ENCODE results near the gene IL1RAPL1.

The IL1RAPL1 gene

DNA sequence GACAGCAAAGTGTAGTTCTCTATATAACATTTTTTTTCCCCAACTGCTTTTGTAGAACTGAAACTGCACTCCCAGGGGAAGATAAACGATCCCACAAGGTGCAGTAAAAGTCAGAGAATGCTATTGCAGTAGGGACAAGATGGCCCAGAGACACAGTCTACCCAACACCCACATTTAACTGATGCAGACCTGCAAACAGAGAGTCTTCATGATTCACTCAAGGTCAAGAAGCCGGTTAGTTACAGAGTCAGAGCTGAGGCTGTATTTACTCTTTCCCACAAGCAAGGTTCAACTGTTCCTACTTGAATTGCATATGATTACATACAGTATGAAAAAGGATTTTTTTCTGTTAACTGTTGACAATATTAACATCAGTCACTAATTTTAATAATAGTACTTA lies 654.6 kb downstream of the IL1RAPL1 start:
- H3K4me1 ChIP-seq (ENCODE audit: control insufficient read depth in 1 of 2, insufficient read depth in 1 of 2, low read depth in 1 of 2, low read length in 1 of 2): no peaks in the 10 kb centered on the region
- H3K27me3 ChIP-seq: no peaks in the 10 kb centered on the region
- no peaks in the 10 kb centered on the region for H3K36me3 ChIP-seq
- H3K9me3 ChIP-seq: no peaks in the 10 kb centered on the region
- H3K4me3 ChIP-seq (ENCODE audit: low read depth in 1 of 2, low read length in 1 of 2): no peak overlapping the region
- H3K27ac ChIP-seq: no peak overlapping the region
- TF ChIP-seq CTCF (IDR thresholded peaks at IDR 0.05): no peak

DNA sequence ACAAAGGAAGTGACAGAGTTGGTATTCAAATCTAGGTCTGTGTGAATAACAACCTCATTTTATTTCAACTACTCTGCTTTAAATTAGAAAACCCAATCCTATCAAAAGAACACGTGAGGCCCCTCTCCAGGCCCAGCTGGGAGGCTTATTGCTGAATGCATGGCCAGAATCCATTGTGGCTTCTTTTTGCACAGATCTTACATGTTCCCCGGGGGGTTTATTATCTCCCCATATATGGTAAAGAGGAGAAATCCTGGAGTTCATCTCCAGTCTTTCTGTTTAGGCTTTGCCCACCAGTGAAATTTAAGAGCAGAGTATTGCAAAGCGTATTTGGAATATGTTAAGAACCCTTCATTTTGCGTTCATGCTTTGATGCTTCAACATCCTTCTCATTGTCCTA lies 655.6 kb downstream of the IL1RAPL1 start:
- H3K36me3 ChIP-seq: no peaks in the 10 kb centered on the region
- no peaks in the 10 kb centered on the region for H3K9me3 ChIP-seq
- no peak overlapping the region for H3K4me3 ChIP-seq (ENCODE audit: low read depth in 1 of 2, low read length in 1 of 2)
- no peaks in the 10 kb centered on the region for H3K4me1 ChIP-seq (ENCODE audit: control insufficient read depth in 1 of 2, insufficient read depth in 1 of 2, low read depth in 1 of 2, low read length in 1 of 2)
- no peak overlapping the region for H3K27ac ChIP-seq
- H3K27me3 ChIP-seq: no peaks in the 10 kb centered on the region
- no peak for TF ChIP-seq CTCF (IDR thresholded peaks at IDR 0.05)

GRCh38 chrX:29243942-29244341 lies 656.7 kb downstream of the IL1RAPL1 start:
- Histone ChIP-seq H3K9me3 (no peaks in the 10 kb centered on the region), H3K4me1 (ENCODE audit: control insufficient read depth in 1 of 2, insufficient read depth in 1 of 2, low read depth in 1 of 2, low read length in 1 of 2) (no peaks in the 10 kb centered on the region), H3K36me3 (no peaks in the 10 kb centered on the region), H3K4me3 (ENCODE audit: low read depth in 1 of 2, low read length in 1 of 2) (no peak overlapping the region), H3K27ac (no peak overlapping the region), H3K27me3 (no peaks in the 10 kb centered on the region)
- no peak for TF ChIP-seq CTCF (IDR thresholded peaks at IDR 0.05)

DNA sequence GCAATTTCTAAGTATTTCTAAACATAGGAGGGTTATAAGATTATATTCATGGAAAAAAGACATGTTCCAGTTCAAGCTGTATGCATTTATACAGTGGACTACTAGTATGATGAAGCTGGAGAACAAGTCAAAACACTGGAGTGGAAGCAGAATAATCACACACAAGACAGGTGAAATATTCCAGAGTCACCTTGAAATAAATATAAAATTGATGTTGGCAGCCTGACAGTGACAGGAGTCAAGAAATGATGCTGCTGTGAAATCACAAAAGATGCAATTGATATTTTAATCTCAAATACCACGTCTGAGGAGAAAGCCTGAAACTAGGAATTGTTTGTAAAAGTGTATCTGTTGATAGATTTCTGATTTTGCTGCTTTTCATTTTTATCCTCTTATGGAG lies 667.3 kb downstream of the IL1RAPL1 start:
- Histone ChIP-seq H3K27me3 (no peaks in the 10 kb centered on the region), H3K4me3 (ENCODE audit: low read depth in 1 of 2, low read length in 1 of 2) (no peak overlapping the region), H3K4me1 (ENCODE audit: control insufficient read depth in 1 of 2, insufficient read depth in 1 of 2, low read depth in 1 of 2, low read length in 1 of 2) (no peaks in the 10 kb centered on the region), H3K9me3 (no peaks in the 10 kb centered on the region), H3K36me3 (no peaks in the 10 kb centered on the region), H3K27ac (no peak overlapping the region)
- no peak for TF ChIP-seq CTCF (IDR thresholded peaks at IDR 0.05)

GRCh38 chrX:29257521-29257920 lies 670.3 kb downstream of the IL1RAPL1 start:
- H3K27ac ChIP-seq: no peak overlapping the region
- H3K4me1 ChIP-seq (ENCODE audit: control insufficient read depth in 1 of 2, insufficient read depth in 1 of 2, low read depth in 1 of 2, low read length in 1 of 2): no peaks in the 10 kb centered on the region
- H3K9me3 ChIP-seq: no peaks in the 10 kb centered on the region
- no peaks in the 10 kb centered on the region for H3K36me3 ChIP-seq
- no peak overlapping the region for H3K4me3 ChIP-seq (ENCODE audit: low read depth in 1 of 2, low read length in 1 of 2)
- no peak for TF ChIP-seq CTCF (IDR thresholded peaks at IDR 0.05)
- H3K27me3 ChIP-seq: no peaks in the 10 kb centered on the region

DNA sequence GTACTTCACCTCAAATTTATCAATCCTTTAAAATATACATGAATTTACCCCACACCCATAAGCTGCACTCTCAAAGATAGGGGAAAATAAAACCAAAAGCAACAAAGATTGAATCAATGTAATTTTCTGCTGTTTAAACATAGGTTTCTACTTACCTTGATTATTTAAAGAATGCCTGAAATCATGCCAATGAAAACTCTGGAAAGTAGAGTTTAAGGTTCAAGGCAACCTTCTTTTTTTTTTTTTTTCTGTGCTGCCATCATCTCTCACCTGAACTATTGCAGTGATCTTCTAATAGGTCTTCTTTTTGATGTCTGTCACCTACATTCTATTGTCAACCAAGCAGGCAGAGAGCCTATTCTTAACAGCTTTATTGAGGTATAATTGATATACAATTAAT lies 682.1 kb downstream of the IL1RAPL1 start:
- no peaks in the 10 kb centered on the region for H3K9me3 ChIP-seq
- no peak overlapping the region for H3K27ac ChIP-seq
- no peaks in the 10 kb centered on the region for H3K27me3 ChIP-seq
- TF ChIP-seq CTCF (IDR thresholded peaks at IDR 0.05): no peak
- H3K4me1 ChIP-seq (ENCODE audit: control insufficient read depth in 1 of 2, insufficient read depth in 1 of 2, low read depth in 1 of 2, low read length in 1 of 2): no peaks in the 10 kb centered on the region
- no peaks in the 10 kb centered on the region for H3K36me3 ChIP-seq
- H3K4me3 ChIP-seq (ENCODE audit: low read depth in 1 of 2, low read length in 1 of 2): no peak overlapping the region

Data from neutrophil (primary cell).